ENCODE measurements around the gene KRT73.

KRT73 gene

DNA sequence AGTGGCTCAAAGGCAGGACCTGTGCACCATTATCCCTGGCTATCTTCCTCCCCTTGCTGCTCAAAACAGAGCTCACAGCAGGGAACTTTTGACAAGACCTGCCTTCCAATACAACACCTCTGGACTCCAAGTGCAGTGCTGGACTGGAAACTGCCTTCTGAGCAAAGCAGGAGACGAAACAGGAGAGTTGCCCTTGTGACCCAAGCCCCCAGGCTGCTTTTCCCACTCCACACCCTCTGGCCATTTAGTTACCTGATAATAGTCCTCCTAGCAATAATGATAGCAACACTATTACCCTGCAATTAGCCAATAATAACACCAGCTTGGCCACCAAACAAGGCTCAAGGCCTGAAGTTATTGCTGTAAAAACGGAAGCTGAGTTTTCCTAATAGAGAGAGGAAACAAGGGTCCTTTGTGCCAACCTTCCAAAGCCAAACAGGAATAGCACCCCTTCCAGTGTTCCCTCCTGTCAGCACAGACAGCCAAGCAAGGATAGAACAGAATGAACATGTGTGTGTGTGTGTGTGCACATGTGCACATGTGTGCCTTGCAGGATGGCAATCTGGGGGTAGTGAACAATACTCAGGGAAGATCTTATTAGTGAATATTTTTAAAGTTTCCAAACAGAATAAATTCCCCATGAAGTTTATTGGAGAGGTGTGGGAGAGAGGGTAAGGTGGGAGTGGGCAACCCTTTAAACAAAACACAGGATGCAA lies 9.2 kb upstream of the KRT73 start:
- Histone ChIP-seq H3K4me3 (ENCODE audit: low read depth, low read length) (no peak overlapping the region), H3K27me3 (peaks cover 6% of the 10 kb centered on the region), H3K4me1 (no peaks in the 10 kb centered on the region), H3K9me3 (no peaks in the 10 kb centered on the region), H3K36me3 (no peaks in the 10 kb centered on the region)
- TF ChIP-seq, protein P1, sequence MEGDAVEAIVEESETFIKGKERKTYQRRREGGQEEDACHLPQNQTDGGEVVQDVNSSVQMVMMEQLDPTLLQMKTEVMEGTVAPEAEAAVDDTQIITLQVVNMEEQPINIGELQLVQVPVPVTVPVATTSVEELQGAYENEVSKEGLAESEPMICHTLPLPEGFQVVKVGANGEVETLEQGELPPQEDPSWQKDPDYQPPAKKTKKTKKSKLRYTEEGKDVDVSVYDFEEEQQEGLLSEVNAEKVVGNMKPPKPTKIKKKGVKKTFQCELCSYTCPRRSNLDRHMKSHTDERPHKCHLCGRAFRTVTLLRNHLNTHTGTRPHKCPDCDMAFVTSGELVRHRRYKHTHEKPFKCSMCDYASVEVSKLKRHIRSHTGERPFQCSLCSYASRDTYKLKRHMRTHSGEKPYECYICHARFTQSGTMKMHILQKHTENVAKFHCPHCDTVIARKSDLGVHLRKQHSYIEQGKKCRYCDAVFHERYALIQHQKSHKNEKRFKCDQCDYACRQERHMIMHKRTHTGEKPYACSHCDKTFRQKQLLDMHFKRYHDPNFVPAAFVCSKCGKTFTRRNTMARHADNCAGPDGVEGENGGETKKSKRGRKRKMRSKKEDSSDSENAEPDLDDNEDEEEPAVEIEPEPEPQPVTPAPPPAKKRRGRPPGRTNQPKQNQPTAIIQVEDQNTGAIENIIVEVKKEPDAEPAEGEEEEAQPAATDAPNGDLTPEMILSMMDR (IDR thresholded peaks at IDR 0.05; ENCODE audit: low read depth, low read length): no peak
- DNase-seq: no peak

DNA sequence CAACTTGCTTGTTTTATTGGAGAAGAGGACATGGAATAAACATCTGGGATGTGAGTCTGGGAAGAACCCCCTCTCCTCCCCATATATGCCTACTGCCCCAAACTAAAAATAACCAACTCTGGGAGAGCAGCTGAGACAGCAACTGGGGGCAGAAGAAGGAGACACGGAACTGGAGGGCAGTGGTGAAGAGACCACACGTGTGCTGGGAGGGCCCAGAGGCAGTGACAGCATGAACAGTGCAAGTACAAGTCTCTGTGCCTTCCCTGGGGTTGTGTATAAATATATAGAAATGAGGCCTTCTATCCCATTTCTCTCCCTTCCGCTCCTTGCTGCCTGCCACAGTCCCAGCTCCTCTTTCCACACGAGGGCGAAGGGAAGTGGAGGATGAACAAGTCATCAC lies 4.0 kb upstream of the KRT73 start:
- no peak for DNase-seq
- Histone ChIP-seq H3K27me3 (no peaks in the 10 kb centered on the region; the same call in none of the 2 replicates), H3K9me3 (no peaks in the 10 kb centered on the region), H3K36me3 (no peaks in the 10 kb centered on the region), H3K4me3 (ENCODE audit: low read depth, low read length) (no peak overlapping the region), H3K4me1 (no peaks in the 10 kb centered on the region)
- TF ChIP-seq, protein P1 (IDR thresholded peaks at IDR 0.05; ENCODE audit: low read depth, low read length): no peak

DNA sequence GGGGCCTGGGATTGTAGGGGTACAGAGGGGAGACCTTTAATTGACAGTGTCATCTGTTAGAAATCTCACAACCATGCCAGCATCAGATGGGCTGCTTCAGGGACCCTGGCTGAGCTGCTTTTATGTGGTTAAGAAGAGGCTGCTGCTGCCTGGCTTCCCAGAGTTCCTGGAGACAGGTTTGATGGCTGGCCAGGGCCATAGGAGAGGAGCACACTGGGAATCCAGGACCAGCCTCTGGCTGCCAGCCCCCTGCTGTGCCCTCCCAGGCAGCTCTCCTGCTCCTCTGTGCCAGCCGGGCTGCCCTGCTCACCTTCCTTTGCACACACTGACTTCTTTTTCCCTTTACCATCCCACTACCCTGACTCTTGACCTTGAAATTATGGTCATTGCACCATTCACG lies 507 bp upstream of the KRT73 start:
- Histone ChIP-seq H3K9me3 (no peaks in the 10 kb centered on the region), H3K4me1 (no peaks in the 10 kb centered on the region), H3K27me3 (peaks cover 11% of the 10 kb centered on the region), H3K36me3 (no peaks in the 10 kb centered on the region), H3K4me3 (ENCODE audit: low read depth, low read length) (no peak overlapping the region)
- no peak for DNase-seq
- TF ChIP-seq, protein P1 (IDR thresholded peaks at IDR 0.05; ENCODE audit: low read depth, low read length): no peak

DNA sequence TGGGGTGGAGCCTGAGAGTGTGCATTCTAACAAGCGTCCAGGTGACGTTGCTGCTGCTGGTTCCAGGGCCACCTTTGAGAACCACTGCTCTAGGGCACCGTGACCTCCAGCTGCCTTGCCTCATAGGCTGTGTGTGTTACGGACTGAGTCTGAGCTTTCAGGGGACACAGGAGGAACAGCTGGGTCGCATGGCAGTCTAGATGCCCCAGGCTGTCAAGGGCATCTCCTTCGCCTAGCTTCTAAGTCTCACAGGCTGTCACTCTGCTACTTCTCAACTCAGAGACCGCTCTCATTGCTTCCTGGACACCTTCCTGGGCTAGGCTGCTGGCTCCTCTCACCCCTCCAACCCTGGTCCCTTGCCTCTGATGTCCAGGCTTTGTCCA lies 965 bp downstream of the KRT73 start:
- no peak for DNase-seq
- no peak overlapping the region for H3K4me3 ChIP-seq (ENCODE audit: low read depth, low read length)
- no peaks in the 10 kb centered on the region for H3K9me3 ChIP-seq
- no peaks in the 10 kb centered on the region for H3K4me1 ChIP-seq
- H3K36me3 ChIP-seq: no peaks in the 10 kb centered on the region
- H3K27me3 ChIP-seq: peaks cover 11% of the 10 kb centered on the region
- TF ChIP-seq, protein P1 (IDR thresholded peaks at IDR 0.05; ENCODE audit: low read depth, low read length): no peak

DNA sequence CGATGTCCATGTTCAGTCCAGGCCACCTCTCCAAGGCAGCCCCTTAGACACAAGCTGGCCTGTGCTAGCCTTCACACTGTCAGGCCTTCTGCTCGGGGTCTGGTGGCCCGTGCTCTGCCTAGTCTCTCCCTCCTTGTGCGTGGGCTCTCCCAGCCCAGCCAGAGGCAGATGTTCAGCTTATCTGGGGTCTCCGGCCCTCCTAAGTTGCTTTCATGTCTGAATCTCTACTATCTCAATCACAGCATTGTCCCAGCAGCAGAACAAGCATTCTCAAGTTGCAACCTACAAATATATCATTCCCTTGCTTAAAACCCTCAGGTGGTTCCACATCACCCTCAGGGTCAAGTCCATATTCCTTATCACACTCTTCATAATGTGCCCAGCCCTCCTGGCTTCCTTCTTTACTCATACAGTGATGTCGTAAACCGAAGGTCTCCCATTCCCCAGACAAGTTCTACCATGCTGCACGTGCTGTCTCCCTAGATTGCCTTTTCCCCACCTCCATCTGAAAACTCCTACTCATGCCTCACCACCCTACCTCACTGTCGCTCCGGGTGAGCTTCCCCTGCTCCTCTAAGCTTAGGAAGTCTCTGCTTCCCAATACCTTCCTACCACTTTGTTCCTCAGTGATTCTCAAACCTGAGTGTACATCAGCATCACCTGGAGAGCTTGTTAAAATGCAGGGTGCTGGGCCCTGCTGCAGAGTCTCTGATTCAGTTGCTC lies 1.5 kb downstream of the KRT73 start:
- TF ChIP-seq, protein P1 (IDR thresholded peaks at IDR 0.05; ENCODE audit: low read depth, low read length): no peak
- peaks cover 11% of the 10 kb centered on the region for H3K27me3 ChIP-seq

DNA sequence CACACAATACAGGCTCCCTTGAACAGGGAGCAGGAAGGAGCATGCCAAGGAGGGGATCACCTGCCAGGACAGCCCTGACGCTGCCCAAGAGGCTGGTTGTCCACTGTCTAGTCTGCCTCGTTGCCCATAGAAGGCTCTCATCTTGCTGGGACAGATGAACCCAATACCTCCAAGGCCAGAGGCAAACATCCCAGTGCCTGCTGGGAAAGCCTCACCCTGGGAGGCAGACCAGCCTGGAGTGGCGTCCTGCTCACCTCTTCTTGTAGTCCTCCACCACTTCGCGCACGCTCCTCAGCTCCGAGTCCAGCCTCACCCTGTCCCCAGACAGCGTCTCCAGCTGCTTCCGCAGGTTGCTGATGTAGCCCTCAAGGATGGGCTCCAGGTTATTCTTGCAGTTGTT lies 2.4 kb downstream of the KRT73 start:
- Histone ChIP-seq H3K27me3 (peaks cover 11% of the 10 kb centered on the region), H3K4me1 (no peaks in the 10 kb centered on the region)
- no peak for DNase-seq

More for the DNA sequence above, 1.5 kb downstream of the KRT73 start:
- H3K9me3 ChIP-seq: no peaks in the 10 kb centered on the region
- H3K4me3 ChIP-seq (ENCODE audit: low read depth, low read length): no peak overlapping the region
- H3K36me3 ChIP-seq: no peaks in the 10 kb centered on the region
- no peak for DNase-seq
- H3K4me1 ChIP-seq: no peaks in the 10 kb centered on the region

More for the DNA sequence above, 2.4 kb downstream of the KRT73 start:
- Histone ChIP-seq H3K36me3 (no peaks in the 10 kb centered on the region), H3K9me3 (no peaks in the 10 kb centered on the region), H3K4me3 (ENCODE audit: low read depth, low read length) (no peak overlapping the region)
- TF ChIP-seq, protein P1 (IDR thresholded peaks at IDR 0.05; ENCODE audit: low read depth, low read length): no peak
